Keratinocyte (primary cell): ENCODE data around the gene FOCAD. TPM values are rescaled to one million over a fixed set of nuclear protein-coding genes. Genes with fewer than 3 reads are reported as not detected.

Experiments used
- DNase-seq: peaks from one replicate; pipeline ENCODE4 v3.0.0-alpha.2; 2011; ENCODE audit warnings: low read depth, missing footprints, low spot score
- FAIRE-seq: peaks from 2 replicates; lab custom pipeline; 2011; peaks lifted over from hg19 to GRCh38; lab: Jason Lieb, UNC
- H2AFZ ChIP-seq: 2 replicates; pipeline ENCODE4 v1.6.0; 2012; ENCODE audit warnings: low read length, control low read depth, inconsistent platforms; ENCODE audit not compliant: control insufficient read depth
- H3K27ac ChIP-seq: 2 replicates; pipeline ENCODE4 v1.5.1; 2011; ENCODE audit warnings: low read length; ENCODE audit not compliant: control insufficient read depth, insufficient read depth
- H3K27me3 ChIP-seq: 3 replicates; pipeline ENCODE4 v1.6.0; 2011; ENCODE audit warnings: low read length; ENCODE audit not compliant: control insufficient read depth, insufficient read depth; ENCODE audit errors: extremely low read depth
- H3K36me3 ChIP-seq, 2 experiments: 2 replicates in 1 of 2; 3 replicates in 1 of 2; pipeline ENCODE4 v1.5.1; 2011; ENCODE audit warnings: low read length in 2 of 2, mild to moderate bottlenecking in 1 of 2; ENCODE audit not compliant: control insufficient read depth in 2 of 2, insufficient read depth in 2 of 2; ENCODE audit errors: extremely low read depth in 1 of 2
- H3K4me1 ChIP-seq: 3 replicates; pipeline ENCODE4 v1.5.1; 2011; ENCODE audit warnings: low read length; ENCODE audit not compliant: control insufficient read depth, insufficient read depth; ENCODE audit errors: extremely low read depth
- H3K4me2 ChIP-seq: 3 replicates; pipeline ENCODE4 v1.6.0; 2011; ENCODE audit warnings: low read depth, low read length; ENCODE audit not compliant: control insufficient read depth, insufficient read depth; ENCODE audit errors: extremely low read depth
- H3K4me3 ChIP-seq, 3 experiments: fragments of 200-600 bp in 1 of 3; sonication (generic) in 1 of 3; 2 replicates in 2 of 3; 3 replicates in 1 of 3; pipeline ENCODE4 v1.5.1; 2011 to 2016; ENCODE audit warnings: low read length in 3 of 3, mild to moderate bottlenecking in 3 of 3, control low read depth in 2 of 3, inconsistent platforms in 1 of 3, low read depth in 1 of 3, mixed read lengths in 1 of 3, mixed run types in 1 of 3, moderate library complexity in 1 of 3; ENCODE audit not compliant: control insufficient read depth in 2 of 3, insufficient read depth in 2 of 3; ENCODE audit errors: extremely low read depth in 1 of 3
- H3K79me2 ChIP-seq: 2 replicates; pipeline ENCODE4 v1.6.0; 2012; ENCODE audit warnings: low read length; ENCODE audit not compliant: control insufficient read depth, insufficient read depth
- H3K9ac ChIP-seq: 3 replicates; pipeline ENCODE4 v1.6.0; 2011; ENCODE audit warnings: low read length; ENCODE audit not compliant: control insufficient read depth, insufficient read depth; ENCODE audit errors: extremely low read depth
- H3K9me1 ChIP-seq: 3 replicates; pipeline ENCODE4 v1.6.0; 2011; ENCODE audit warnings: low read length; ENCODE audit not compliant: control insufficient read depth, insufficient read depth; ENCODE audit errors: extremely low read depth
- H3K9me3 ChIP-seq: 2 replicates; pipeline ENCODE4 v1.5.1; 2012; ENCODE audit warnings: low read depth, low read length; ENCODE audit not compliant: control insufficient read depth
- H4K20me1 ChIP-seq: 3 replicates; pipeline ENCODE4 v1.6.0; 2011; ENCODE audit warnings: low read length; ENCODE audit not compliant: control insufficient read depth, insufficient read depth; ENCODE audit errors: extremely low read depth
- EZH2 ChIP-seq: IDR thresholded peaks from one replicate; pipeline ENCODE4 v1.6.1; 2012; ENCODE audit warnings: inconsistent platforms, mild to moderate bottlenecking, low read length, moderate library complexity
- dilution Hi-C: fragments of 300-500 bp; cut with MboI; formaldehyde crosslinking; loops from one replicate; pipeline ENCODE4 v1.7.0; 2020; ENCODE audit warnings: low sequenced_read_pairs; ENCODE audit not compliant: extremely low pct_ligation_motif_present
- polyA plus RNA-seq, 5 experiments: library from polyadenylated mRNA; depleted of rRNA in 3 of 5; stranded (reverse) in 3 of 5; stranded (forward) in 1 of 5; unstranded in 1 of 5; fragments of >200 nt; gene quantifications; 1 replicate in 1 of 5; 2 replicates in 3 of 5; 3 replicates in 1 of 5; pipeline versions ENCODE4 v1.2.1 to v1.2.3, GENCODE V29; 2011 to 2012; ENCODE audit warnings: missing spikeins in 2 of 5, low read depth in 1 of 5, low replicate concordance in 1 of 5
- TF ChIP-seq, protein P1 (sequence below), 3 experiments: IDR thresholded peaks in 1 of 3; conservative IDR thresholded peaks in 1 of 3; optimal IDR thresholded peaks in 1 of 3; 2 replicates in 2 of 3; 3 replicates in 1 of 3; pipeline versions ENCODE3 to v1.5.1; 2011; ENCODE audit warnings: low read length in 3 of 3, mild to moderate bottlenecking in 3 of 3, moderate library complexity in 2 of 3, control low read depth in 1 of 3, inconsistent platforms in 1 of 3; ENCODE audit not compliant: insufficient read depth in 2 of 3; ENCODE audit errors: extremely low read depth in 1 of 3

FOCAD gene
- polyA plus RNA-seq, 1 donor (not counting 4 experiments of a cell fraction or from before 2014, with no cell fraction given) = 33.1 TPM

DNA sequence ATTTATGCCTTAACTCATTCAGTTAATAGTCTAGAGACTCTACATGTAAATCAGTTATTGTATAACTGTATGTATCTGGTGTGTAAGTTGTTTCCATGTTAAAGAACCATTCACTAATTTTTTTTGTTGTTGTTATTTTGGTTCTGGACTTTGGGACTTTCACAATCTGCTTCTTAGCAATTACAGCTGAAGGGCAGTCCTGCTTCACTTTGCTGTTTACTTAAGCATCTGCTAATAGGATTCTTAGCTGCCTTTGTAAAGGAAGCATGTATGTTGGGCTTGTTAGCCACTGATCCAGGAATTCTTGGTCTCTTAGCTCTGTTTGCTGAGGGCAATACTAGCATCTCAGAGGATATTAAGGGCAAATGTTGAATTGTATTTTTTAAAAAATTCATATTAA lies 97.0 kb downstream of the FOCAD start:
- H3K4me3 ChIP-seq = no peak overlapping the region
- no peak for FAIRE-seq
- no peak for DNase-seq
- H3K27ac ChIP-seq = no peak overlapping the region
- no peak overlapping the region for H3K9ac ChIP-seq
- peaks cover 0 to 5% of the 10 kb centered on the region in 2 experiments for H3K36me3 ChIP-seq
- TF ChIP-seq, protein P1, sequence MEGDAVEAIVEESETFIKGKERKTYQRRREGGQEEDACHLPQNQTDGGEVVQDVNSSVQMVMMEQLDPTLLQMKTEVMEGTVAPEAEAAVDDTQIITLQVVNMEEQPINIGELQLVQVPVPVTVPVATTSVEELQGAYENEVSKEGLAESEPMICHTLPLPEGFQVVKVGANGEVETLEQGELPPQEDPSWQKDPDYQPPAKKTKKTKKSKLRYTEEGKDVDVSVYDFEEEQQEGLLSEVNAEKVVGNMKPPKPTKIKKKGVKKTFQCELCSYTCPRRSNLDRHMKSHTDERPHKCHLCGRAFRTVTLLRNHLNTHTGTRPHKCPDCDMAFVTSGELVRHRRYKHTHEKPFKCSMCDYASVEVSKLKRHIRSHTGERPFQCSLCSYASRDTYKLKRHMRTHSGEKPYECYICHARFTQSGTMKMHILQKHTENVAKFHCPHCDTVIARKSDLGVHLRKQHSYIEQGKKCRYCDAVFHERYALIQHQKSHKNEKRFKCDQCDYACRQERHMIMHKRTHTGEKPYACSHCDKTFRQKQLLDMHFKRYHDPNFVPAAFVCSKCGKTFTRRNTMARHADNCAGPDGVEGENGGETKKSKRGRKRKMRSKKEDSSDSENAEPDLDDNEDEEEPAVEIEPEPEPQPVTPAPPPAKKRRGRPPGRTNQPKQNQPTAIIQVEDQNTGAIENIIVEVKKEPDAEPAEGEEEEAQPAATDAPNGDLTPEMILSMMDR (optimal IDR thresholded peaks at IDR 0.05 in 1 of 3, IDR thresholded peaks at IDR 0.05 in 1 of 3, conservative IDR thresholded peaks at IDR 0.05 in 1 of 3; ENCODE audit: extremely low read depth in 1 of 3, insufficient read depth in 2 of 3, low read length in 3 of 3) = no peak
- no peak for TF ChIP-seq EZH2
- no peaks in the 10 kb centered on the region for H3K27me3 ChIP-seq
- H3K9me1 ChIP-seq = no peaks in the 10 kb centered on the region
- dilution Hi-C loops = no loop called here
- H3K4me2 ChIP-seq = no peak overlapping the region
- no peak overlapping the region for H2AFZ ChIP-seq
- peaks cover 17% of the 10 kb centered on the region for H3K4me1 ChIP-seq
- no peaks in the 10 kb centered on the region for H3K9me3 ChIP-seq
- H4K20me1 ChIP-seq = no peaks in the 10 kb centered on the region
- no peaks in the 10 kb centered on the region for H3K79me2 ChIP-seq

GRCh38 chr9:20782289-20782688 lies 98.2 kb downstream of the FOCAD start:
- Histone ChIP-seq H3K79me2 (no peaks in the 10 kb centered on the region), H3K9me1 (no peaks in the 10 kb centered on the region), H3K4me2 (no peak overlapping the region), H3K9ac (no peak overlapping the region), H3K36me3 (peaks cover 0 to 5% of the 10 kb centered on the region in 2 experiments), H3K27ac (no peak overlapping the region), H3K27me3 (no peaks in the 10 kb centered on the region), H2AFZ (no peak overlapping the region), H3K9me3 (no peaks in the 10 kb centered on the region), H4K20me1 (no peaks in the 10 kb centered on the region), H3K4me1 (peaks cover 17% of the 10 kb centered on the region), H3K4me3 (no peak overlapping the region)
- DNase-seq (no peak), FAIRE-seq (no peak)
- dilution Hi-C loops = no loop called here
- TF ChIP-seq EZH2 = no peak
- TF ChIP-seq, protein P1 (optimal IDR thresholded peaks at IDR 0.05 in 1 of 3, IDR thresholded peaks at IDR 0.05 in 1 of 3, conservative IDR thresholded peaks at IDR 0.05 in 1 of 3; ENCODE audit: extremely low read depth in 1 of 3, insufficient read depth in 2 of 3, low read length in 3 of 3) = no peak
